KMS-11 (cell line): Measurements from ENCODE around the gene AQP4.

Source experiments
- H2AFZ ChIP-seq: fragments of 200-600 bp; sonication (generic); 2 replicates; pipeline ENCODE4 v1.6.1; 2016; ENCODE audit warnings: antibody characterized with exemption, mixed run types, low read depth
- H3K27ac ChIP-seq: fragments of 200-600 bp; sonication (generic); 2 replicates; pipeline ENCODE4 v1.6.1; 2016; ENCODE audit warnings: mild to moderate bottlenecking, mixed run types
- H3K27me3 ChIP-seq: fragments of 200-600 bp; sonication (generic); 2 replicates; pipeline ENCODE4 v1.6.1; 2017; ENCODE audit warnings: mild to moderate bottlenecking, low read depth, mixed run types, moderate library complexity; ENCODE audit not compliant: insufficient read depth
- H3K36me3 ChIP-seq: fragments of 200-600 bp; sonication (generic); 2 replicates; pipeline ENCODE4 v1.6.1; 2017; ENCODE audit warnings: mild to moderate bottlenecking, mixed run types; ENCODE audit not compliant: insufficient read depth
- H3K4me1 ChIP-seq: fragments of 200-600 bp; sonication (generic); 2 replicates; pipeline ENCODE4 v1.6.1; 2016; ENCODE audit warnings: mild to moderate bottlenecking, low read depth, mixed run types; ENCODE audit not compliant: poor library complexity, severe bottlenecking
- H3K4me2 ChIP-seq: fragments of 200-600 bp; sonication (generic); 2 replicates; pipeline ENCODE4 v1.7.0; 2016; ENCODE audit warnings: mild to moderate bottlenecking, mixed run types
- H3K4me3 ChIP-seq: fragments of 200-600 bp; sonication (generic); IDR thresholded peaks from 2 replicates; pipeline ENCODE4 v1.6.1; 2017; ENCODE audit warnings: low read depth, low read length, mixed read lengths; ENCODE audit not compliant: insufficient read depth
- H3K79me2 ChIP-seq: fragments of 200-600 bp; sonication (generic); 2 replicates; pipeline ENCODE4 v1.6.1; 2016; ENCODE audit warnings: low read depth, mixed run types; ENCODE audit not compliant: insufficient read depth
- H3K9ac ChIP-seq: fragments of 200-600 bp; sonication (generic); 2 replicates; pipeline ENCODE4 v1.6.1; 2016; ENCODE audit warnings: mild to moderate bottlenecking, mixed run types
- H4K20me1 ChIP-seq: fragments of 200-600 bp; sonication (generic); 2 replicates; pipeline ENCODE4 v1.6.1; 2016; ENCODE audit warnings: mild to moderate bottlenecking, mixed run types; ENCODE audit not compliant: insufficient read depth
- TF ChIP-seq, protein P1 (sequence below): fragments of 200-600 bp; sonication (generic); conservative IDR thresholded peaks from 2 replicates; pipeline ENCODE4 v1.6.1; 2017; ENCODE audit warnings: low read depth, mild to moderate bottlenecking, antibody characterized with exemption, low read length, moderate library complexity, mixed read lengths

AQP4 gene

DNA sequence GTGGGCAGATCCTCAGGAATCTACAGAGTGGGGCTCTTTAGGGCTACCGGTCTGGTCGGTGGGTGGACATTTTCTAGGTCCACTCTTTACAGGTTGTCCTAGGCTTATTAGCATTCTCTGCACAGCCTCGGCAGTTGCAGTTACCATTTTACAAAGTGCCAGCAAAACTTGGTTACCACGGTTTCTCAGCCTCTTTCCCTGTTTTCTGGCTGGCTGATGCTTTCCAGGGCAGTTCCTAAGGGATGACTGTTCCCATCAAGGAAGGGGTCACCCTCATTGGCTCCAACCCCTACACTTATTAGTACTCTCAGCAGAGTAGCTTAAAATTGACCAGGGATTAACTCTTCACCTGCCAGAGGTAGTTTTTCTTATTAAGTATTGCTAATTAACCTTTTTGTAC is 2.0 kb upstream of the AQP4 start:
- Histone ChIP-seq H4K20me1 (no peaks in the 10 kb centered on the region), H3K9ac (no peak overlapping the region), H3K79me2 (no peaks in the 10 kb centered on the region), H3K27ac (no peak overlapping the region), H3K4me1 (no peaks in the 10 kb centered on the region), H3K27me3 (no peaks in the 10 kb centered on the region), H2AFZ (no peak overlapping the region), H3K36me3 (no peaks in the 10 kb centered on the region), H3K4me3 (no peak overlapping the region), H3K4me2 (no peak overlapping the region)
- TF ChIP-seq, protein P1, sequence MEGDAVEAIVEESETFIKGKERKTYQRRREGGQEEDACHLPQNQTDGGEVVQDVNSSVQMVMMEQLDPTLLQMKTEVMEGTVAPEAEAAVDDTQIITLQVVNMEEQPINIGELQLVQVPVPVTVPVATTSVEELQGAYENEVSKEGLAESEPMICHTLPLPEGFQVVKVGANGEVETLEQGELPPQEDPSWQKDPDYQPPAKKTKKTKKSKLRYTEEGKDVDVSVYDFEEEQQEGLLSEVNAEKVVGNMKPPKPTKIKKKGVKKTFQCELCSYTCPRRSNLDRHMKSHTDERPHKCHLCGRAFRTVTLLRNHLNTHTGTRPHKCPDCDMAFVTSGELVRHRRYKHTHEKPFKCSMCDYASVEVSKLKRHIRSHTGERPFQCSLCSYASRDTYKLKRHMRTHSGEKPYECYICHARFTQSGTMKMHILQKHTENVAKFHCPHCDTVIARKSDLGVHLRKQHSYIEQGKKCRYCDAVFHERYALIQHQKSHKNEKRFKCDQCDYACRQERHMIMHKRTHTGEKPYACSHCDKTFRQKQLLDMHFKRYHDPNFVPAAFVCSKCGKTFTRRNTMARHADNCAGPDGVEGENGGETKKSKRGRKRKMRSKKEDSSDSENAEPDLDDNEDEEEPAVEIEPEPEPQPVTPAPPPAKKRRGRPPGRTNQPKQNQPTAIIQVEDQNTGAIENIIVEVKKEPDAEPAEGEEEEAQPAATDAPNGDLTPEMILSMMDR, result no peak

DNA sequence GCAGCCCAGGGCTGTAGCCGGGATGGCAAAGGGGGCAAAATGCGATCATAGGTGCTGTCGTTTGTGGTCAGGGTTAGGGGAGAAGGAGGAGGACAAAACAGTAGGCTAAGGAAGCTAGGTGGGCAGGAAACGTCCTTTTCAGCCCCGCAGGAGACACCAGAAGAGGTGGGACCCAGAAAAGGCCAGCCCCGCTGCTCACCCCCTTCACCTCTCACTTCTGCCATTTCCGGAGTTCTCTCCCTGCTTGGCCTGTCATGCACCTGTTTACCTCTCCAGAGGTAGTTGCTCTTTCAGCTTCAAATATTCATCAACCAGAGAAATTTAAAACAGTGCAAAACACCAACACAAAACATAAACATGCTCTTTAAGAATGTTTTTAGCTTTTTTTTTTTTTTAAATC is 849 bp downstream of the AQP4 start:
- no peaks in the 10 kb centered on the region for H4K20me1 ChIP-seq
- H2AFZ ChIP-seq, result no peak overlapping the region
- no peak overlapping the region for H3K9ac ChIP-seq
- no peaks in the 10 kb centered on the region for H3K79me2 ChIP-seq
- H3K4me3 ChIP-seq, result no peak overlapping the region
- TF ChIP-seq, protein P1, result no peak
- H3K36me3 ChIP-seq, result no peaks in the 10 kb centered on the region
- no peaks in the 10 kb centered on the region for H3K27me3 ChIP-seq
- no peak overlapping the region for H3K27ac ChIP-seq
- no peak overlapping the region for H3K4me2 ChIP-seq
- H3K4me1 ChIP-seq, result no peaks in the 10 kb centered on the region

DNA sequence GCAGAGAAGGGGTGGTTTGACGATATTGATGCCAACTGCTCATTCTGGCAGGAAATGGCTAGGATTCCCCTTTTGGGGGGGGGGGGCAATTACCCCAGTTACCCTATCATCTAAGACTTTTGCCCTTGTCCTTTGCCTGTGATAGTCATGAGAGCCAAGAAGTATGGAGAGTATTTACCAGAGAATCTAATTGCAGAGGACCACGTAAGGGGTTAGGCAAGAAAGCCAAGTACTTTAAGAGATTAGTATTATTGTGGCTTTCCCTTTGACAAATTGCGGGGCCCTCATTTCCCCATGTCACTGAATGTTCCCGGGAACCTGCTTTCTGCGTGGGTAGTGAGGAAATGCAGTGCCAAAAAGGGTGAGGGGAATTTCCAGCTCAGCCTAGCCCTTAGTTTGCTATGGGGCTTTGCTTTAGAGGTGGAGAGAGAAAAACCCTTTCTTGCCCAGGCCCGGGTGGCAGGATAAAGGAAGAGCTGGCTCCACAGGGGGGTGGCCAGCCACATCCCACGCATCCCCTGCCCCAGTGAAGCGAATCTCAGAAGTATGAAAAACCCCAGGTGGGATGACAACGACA is 1.5 kb downstream of the AQP4 start:
- Histone ChIP-seq H3K27me3 (no peaks in the 10 kb centered on the region), H3K79me2 (no peaks in the 10 kb centered on the region), H2AFZ (no peak overlapping the region), H3K9ac (no peak overlapping the region), H3K4me3 (no peak overlapping the region), H3K4me1 (no peaks in the 10 kb centered on the region), H3K36me3 (no peaks in the 10 kb centered on the region), H3K4me2 (no peak overlapping the region), H4K20me1 (no peaks in the 10 kb centered on the region), H3K27ac (no peak overlapping the region)
- TF ChIP-seq, protein P1, result no peak

- Histone ChIP-seq H2AFZ (no peak overlapping the region), H4K20me1 (no peaks in the 10 kb centered on the region), H3K27me3 (no peaks in the 10 kb centered on the region), H3K9ac (no peak overlapping the region), H3K79me2 (no peaks in the 10 kb centered on the region), H3K4me2 (no peak overlapping the region), H3K4me1 (no peaks in the 10 kb centered on the region), H3K27ac (no peak overlapping the region), H3K36me3 (no peaks in the 10 kb centered on the region), H3K4me3 (no peak overlapping the region)
- TF ChIP-seq, protein P1, result no peak
These were observed 2.2 kb downstream of the AQP4 start for GRCh38 chr18:26863122-26863879.
